Colonic mucosa (tissue), 4 donors: Measurements from ENCODE around the gene C3orf70. TPM values are rescaled to one million over a fixed set of nuclear protein-coding genes. Genes with fewer than 3 reads are reported as not detected.
"Not testable (repeated sequence)": the region's sequence is repeated elsewhere in the genome, so short reads cannot be mapped to it uniquely, and the experiment has no call there.

Source experiments
- DNase-seq: peaks from one replicate; pipeline ENCODE4 v3.0.0-alpha.2; 2020
- H3K27ac ChIP-seq: fragments of 200-600 bp; one replicate; pipeline ENCODE4 v1.8.0; 2021
- H3K27me3 ChIP-seq: fragments of 200-600 bp; one replicate; pipeline ENCODE4 v1.8.0; 2021
- H3K36me3 ChIP-seq: fragments of 200-600 bp; one replicate; pipeline ENCODE4 v1.8.0; 2021
- H3K4me1 ChIP-seq: fragments of 200-600 bp; one replicate; pipeline ENCODE4 v1.8.0; 2021; ENCODE audit warnings: mild to moderate bottlenecking
- H3K4me3 ChIP-seq: fragments of 200-600 bp; one replicate; pipeline ENCODE4 v1.8.0; 2021
- H3K9ac ChIP-seq, 2 donors: one replicate each; pipeline ENCODE4 v1.7.0; 2013; ENCODE audit warnings: control low read depth in 2 of 2, low read depth in 2 of 2, low read length in 2 of 2
- H3K9me3 ChIP-seq: fragments of 200-600 bp; one replicate; pipeline ENCODE4 v1.8.0; 2021
- intact Hi-C: fragments of 100-400 bp; cut with DNase I; formaldehyde crosslinking; loops from one replicate; pipeline ENCODE4 v1.14.1; 2022
- total RNA-seq, 2 donors: library from RNA; stranded (reverse); fragmentation: NEBNext Ultra II Directional in 1 of 2; extraction: Animal tissue kit (Norgen Biotek cat#: 25700) in 1 of 2; gene quantifications; one replicate each; pipeline ENCODE4 v1.2.1, GENCODE V29; 2021
- TF ChIP-seq, protein P1 (sequence below): fragments of 200-600 bp; IDR thresholded peaks from one replicate; pipeline ENCODE4 v1.8.0; 2022; ENCODE audit warnings: antibody characterized with exemption, mild to moderate bottlenecking
- donor health status: healthy.
- donor health status: DM: no; HTN: no; CAD: no.
- donor health status: DM: no; HTN: no; CAD: no.

Gene C3orf70
- total RNA-seq, 2 donors from 2014 or later: 8.4 to 12.7 TPM

GRCh38 chr3:185114756-185115155, 38.1 kb downstream of the C3orf70 start:
- no peaks in the 10 kb centered on the region for H3K27me3 ChIP-seq
- intact Hi-C loops: no loop called here
- H3K4me3 ChIP-seq: no peak overlapping the region
- H3K9me3 ChIP-seq: no peaks in the 10 kb centered on the region
- no peak overlapping the region for H3K27ac ChIP-seq
- TF ChIP-seq, protein P1, sequence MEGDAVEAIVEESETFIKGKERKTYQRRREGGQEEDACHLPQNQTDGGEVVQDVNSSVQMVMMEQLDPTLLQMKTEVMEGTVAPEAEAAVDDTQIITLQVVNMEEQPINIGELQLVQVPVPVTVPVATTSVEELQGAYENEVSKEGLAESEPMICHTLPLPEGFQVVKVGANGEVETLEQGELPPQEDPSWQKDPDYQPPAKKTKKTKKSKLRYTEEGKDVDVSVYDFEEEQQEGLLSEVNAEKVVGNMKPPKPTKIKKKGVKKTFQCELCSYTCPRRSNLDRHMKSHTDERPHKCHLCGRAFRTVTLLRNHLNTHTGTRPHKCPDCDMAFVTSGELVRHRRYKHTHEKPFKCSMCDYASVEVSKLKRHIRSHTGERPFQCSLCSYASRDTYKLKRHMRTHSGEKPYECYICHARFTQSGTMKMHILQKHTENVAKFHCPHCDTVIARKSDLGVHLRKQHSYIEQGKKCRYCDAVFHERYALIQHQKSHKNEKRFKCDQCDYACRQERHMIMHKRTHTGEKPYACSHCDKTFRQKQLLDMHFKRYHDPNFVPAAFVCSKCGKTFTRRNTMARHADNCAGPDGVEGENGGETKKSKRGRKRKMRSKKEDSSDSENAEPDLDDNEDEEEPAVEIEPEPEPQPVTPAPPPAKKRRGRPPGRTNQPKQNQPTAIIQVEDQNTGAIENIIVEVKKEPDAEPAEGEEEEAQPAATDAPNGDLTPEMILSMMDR: no peak
- no peaks in the 10 kb centered on the region for H3K4me1 ChIP-seq
- no peak for DNase-seq
- H3K36me3 ChIP-seq: no peaks in the 10 kb centered on the region
- H3K9ac ChIP-seq: no peak overlapping the region

GRCh38 chr3:185112186-185112585, 40.7 kb downstream of the C3orf70 start:
- H3K36me3 ChIP-seq: no peaks in the 10 kb centered on the region

GRCh38 chr3:185109012-185109411, 43.8 kb downstream of the C3orf70 start:
- H3K36me3 ChIP-seq, H3K27me3 ChIP-seq, H3K27ac ChIP-seq, DNase-seq, intact Hi-C loops, H3K4me1 ChIP-seq, H3K9ac ChIP-seq, H3K9me3 ChIP-seq, H3K4me3 ChIP-seq: not testable (repeated sequence)

More at GRCh38 chr3:185112186-185112585, 40.7 kb downstream of the C3orf70 start:
- intact Hi-C loops: no loop called here
- no peak overlapping the region for H3K27ac ChIP-seq
- TF ChIP-seq, protein P1: no peak
- no peaks in the 10 kb centered on the region for H3K4me1 ChIP-seq
- H3K4me3 ChIP-seq: no peak overlapping the region
- no peak for DNase-seq
- H3K9me3 ChIP-seq: no peaks in the 10 kb centered on the region
- H3K27me3 ChIP-seq: no peaks in the 10 kb centered on the region
- H3K9ac ChIP-seq: no peak overlapping the region

- H3K27ac ChIP-seq, H3K4me1 ChIP-seq, H3K9me3 ChIP-seq, H3K9ac ChIP-seq, intact Hi-C loops, DNase-seq, H3K27me3 ChIP-seq, H3K4me3 ChIP-seq, H3K36me3 ChIP-seq: not testable (repeated sequence)
These were observed 46.5 kb downstream of the C3orf70 start for GRCh38 chr3:185106256-185106890.

DNA sequence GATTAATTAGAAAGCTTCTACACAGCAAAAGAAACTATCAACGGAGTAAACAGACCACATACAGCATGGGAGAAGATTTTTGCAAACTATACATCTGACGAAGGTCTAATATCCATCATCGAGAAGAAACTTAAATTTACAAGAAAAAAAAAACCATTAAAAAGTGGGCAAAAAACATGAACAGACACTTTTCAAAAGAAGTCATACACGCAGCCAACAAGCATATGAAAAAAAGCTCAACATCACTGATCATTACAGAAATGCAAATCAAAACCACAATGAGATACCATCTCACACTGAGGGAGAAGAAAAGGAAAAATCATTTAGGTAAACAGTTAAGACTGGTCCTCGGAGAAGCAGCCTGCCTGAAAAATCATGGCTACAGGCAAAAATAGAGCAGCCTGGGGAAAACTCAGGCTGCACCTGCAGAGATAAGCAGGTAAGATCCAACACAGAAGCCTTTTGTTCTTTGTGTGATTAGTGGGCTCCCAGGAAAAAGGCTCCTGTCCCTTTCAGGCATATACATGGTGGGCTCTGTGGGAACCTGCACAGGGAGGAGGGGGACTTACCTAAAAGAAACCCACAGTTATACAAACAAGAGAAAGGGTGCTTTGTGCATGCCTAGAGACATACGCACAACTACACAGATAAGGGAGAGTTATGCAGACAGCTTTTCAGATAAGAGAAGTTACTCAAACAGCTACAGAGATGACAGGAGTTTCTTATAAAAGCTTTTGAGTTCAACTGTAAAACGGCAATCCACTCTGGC, 49.3 kb downstream of the C3orf70 start:
- Histone ChIP-seq H3K9me3 (no peaks in the 10 kb centered on the region), H3K9ac (no peak overlapping the region), H3K4me1 (no peaks in the 10 kb centered on the region), H3K27ac (no peak overlapping the region), H3K36me3 (no peaks in the 10 kb centered on the region), H3K4me3 (no peak overlapping the region), H3K27me3 (no peaks in the 10 kb centered on the region)
- TF ChIP-seq, protein P1: no peak
- no peak for DNase-seq
- intact Hi-C loops: no loop called here

GRCh38 chr3:185094697-185095096, 58.2 kb downstream of the C3orf70 start:
- no peak for DNase-seq
- Histone ChIP-seq H3K27me3 (no peaks in the 10 kb centered on the region), H3K27ac (no peak overlapping the region), H3K9ac (no peak overlapping the region), H3K36me3 (no peaks in the 10 kb centered on the region), H3K9me3 (no peaks in the 10 kb centered on the region), H3K4me1 (no peaks in the 10 kb centered on the region), H3K4me3 (no peak overlapping the region)
- intact Hi-C loops: no loop called here
- TF ChIP-seq, protein P1: no peak
